ENCODE data around the gene TAL1.
"Not testable (repeated sequence)": the region's sequence is repeated elsewhere in the genome, so short reads cannot be mapped to it uniquely, and the experiment has no call there.

Gene TAL1

GRCh38 chr1:47232187-47232874, at the start of gene TAL1:
Gene TAL1 (minus strand): TSS chr1:47232225. CDS start chr1:47225888, 6,337 bp downstream.
- DNase-seq (ENCODE audit: low read depth), result no peak

- no peak for DNase-seq (ENCODE audit: low read depth)
These were observed 48.1 kb upstream of the TAL1 start for GRCh38 chr1:47280142-47280541.

- DNase-seq (ENCODE audit: low read depth), result no peak
These were observed 44.8 kb upstream of the TAL1 start for GRCh38 chr1:47276850-47277249.

GRCh38 chr1:47275811-47276210, 43.8 kb upstream of the TAL1 start:
- not testable (repeated sequence) for DNase-seq (ENCODE audit: low read depth)

GRCh38 chr1:47265529-47265928, 33.5 kb upstream of the TAL1 start:
- not testable (repeated sequence) for DNase-seq (ENCODE audit: low read depth)

GRCh38 chr1:47262787-47263413, 30.9 kb upstream of the TAL1 start:
- peak; percentile 7 for DNase-seq (ENCODE audit: low read depth)

GRCh38 chr1:47257224-47257623, 25.2 kb upstream of the TAL1 start:
- no peak for DNase-seq (ENCODE audit: low read depth)

- DNase-seq (ENCODE audit: low read depth), result no peak
These were observed 20.8 kb upstream of the TAL1 start for GRCh38 chr1:47252795-47253194.

GRCh38 chr1:47252369-47252768, 20.3 kb upstream of the TAL1 start:
- DNase-seq (ENCODE audit: low read depth), result no peak

- DNase-seq (ENCODE audit: low read depth), result no peak
These were observed 17.7 kb upstream of the TAL1 start for GRCh38 chr1:47249755-47250154.

- no peak for DNase-seq (ENCODE audit: low read depth)
These were observed 12.4 kb upstream of the TAL1 start for GRCh38 chr1:47244339-47244862.

- DNase-seq (ENCODE audit: low read depth), result no peak
These were observed 11.9 kb upstream of the TAL1 start for GRCh38 chr1:47243910-47244309.

GRCh38 chr1:47241114-47242113, 9.4 kb upstream of the TAL1 start:
- no peak for DNase-seq (ENCODE audit: low read depth)

GRCh38 chr1:47238935-47239592, 7.0 kb upstream of the TAL1 start:
- no peak for DNase-seq (ENCODE audit: low read depth)

GRCh38 chr1:47235806-47236205, 3.8 kb upstream of the TAL1 start:
- DNase-seq (ENCODE audit: low read depth), result no peak

GRCh38 chr1:47235241-47235681, 3.2 kb upstream of the TAL1 start:
- DNase-seq (ENCODE audit: low read depth), result no peak

GRCh38 chr1:47233186-47233585, 1.2 kb upstream of the TAL1 start:
- no peak for DNase-seq (ENCODE audit: low read depth)

GRCh38 chr1:47231301-47232186, 481 bp downstream of the TAL1 start:
- DNase-seq (ENCODE audit: low read depth), result no peak

- no peak for DNase-seq (ENCODE audit: low read depth)
These were observed 1.2 kb downstream of the TAL1 start for GRCh38 chr1:47230692-47231300.
